GM15510 (cell line): Measurements from ENCODE around the gene IFT80.

ENCODE experiments used
- POLR2A ChIP-seq: IDR thresholded peaks from 3 replicates; pipeline ENCODE4 v1.6.1; 2011; ENCODE audit warnings: borderline replicate concordance; ENCODE audit not compliant: insufficient read length; ENCODE audit errors: extremely low read depth

Gene IFT80

GRCh38 chr3:160384639-160385318 lies 14.2 kb downstream of the IFT80 start:
- TF ChIP-seq POLR2A: no peak

- TF ChIP-seq POLR2A: no peak
Observed at GRCh38 chr3:160381470-160381869, 17.6 kb downstream of the IFT80 start.

- no peak for TF ChIP-seq POLR2A
Observed at GRCh38 chr3:160379628-160380214, 19.3 kb downstream of the IFT80 start.

GRCh38 chr3:160378331-160379109 lies 20.5 kb downstream of the IFT80 start:
- TF ChIP-seq POLR2A: no peak

GRCh38 chr3:160376681-160377080 lies 22.3 kb downstream of the IFT80 start:
- TF ChIP-seq POLR2A: no peak

- no peak for TF ChIP-seq POLR2A
Observed at GRCh38 chr3:160374925-160375324, 24.1 kb downstream of the IFT80 start.

GRCh38 chr3:160374472-160374871 lies 24.6 kb downstream of the IFT80 start:
- no peak for TF ChIP-seq POLR2A

- TF ChIP-seq POLR2A: no peak
Observed at GRCh38 chr3:160373655-160374054, 25.4 kb downstream of the IFT80 start.

GRCh38 chr3:160372780-160373179 lies 26.2 kb downstream of the IFT80 start:
- TF ChIP-seq POLR2A: no peak

- no peak for TF ChIP-seq POLR2A
Observed at GRCh38 chr3:160370987-160371857, 27.8 kb downstream of the IFT80 start.

GRCh38 chr3:160369784-160370183 lies 29.2 kb downstream of the IFT80 start:
- no peak for TF ChIP-seq POLR2A

GRCh38 chr3:160368804-160369203 lies 30.2 kb downstream of the IFT80 start:
- no peak for TF ChIP-seq POLR2A

- TF ChIP-seq POLR2A: no peak
Observed at GRCh38 chr3:160365869-160366522, 33.0 kb downstream of the IFT80 start.

GRCh38 chr3:160355826-160356225 lies 43.2 kb downstream of the IFT80 start:
- no peak for TF ChIP-seq POLR2A

GRCh38 chr3:160346511-160346910 lies 52.5 kb downstream of the IFT80 start:
- TF ChIP-seq POLR2A: no peak

- no peak for TF ChIP-seq POLR2A
Observed at GRCh38 chr3:160343132-160343531, 55.9 kb downstream of the IFT80 start.
